GM21529 (cell line): ENCODE results near the gene PIK3AP1.

ENCODE experiments used
- ATAC-seq: cut with Tn5 transposase; IDR thresholded peaks from one replicate; pipeline ENCODE4 v1.9.1; 2021; ENCODE audit not compliant: unreplicated experiment

Gene PIK3AP1

GRCh38 chr10:96724621-96725020 lies 4.3 kb upstream of the PIK3AP1 start:
- ATAC-seq = no peak

GRCh38 chr10:96721207-96721572 lies 876 bp upstream of the PIK3AP1 start:
- no peak for ATAC-seq

GRCh38 chr10:96719850-96720421 lies 378 bp downstream of the PIK3AP1 start:
- ATAC-seq = peak; percentile 53

GRCh38 chr10:96719200-96719599 lies 1.1 kb downstream of the PIK3AP1 start:
- ATAC-seq = no peak

GRCh38 chr10:96718304-96718990 lies 1.9 kb downstream of the PIK3AP1 start:
- no peak for ATAC-seq

- no peak for ATAC-seq
Measured at GRCh38 chr10:96716390-96716789, 3.9 kb downstream of the PIK3AP1 start.

- no peak for ATAC-seq
Measured at GRCh38 chr10:96714746-96715255, 5.5 kb downstream of the PIK3AP1 start.

- ATAC-seq = no peak
Measured at GRCh38 chr10:96714031-96714590, 6.2 kb downstream of the PIK3AP1 start.

- no peak for ATAC-seq
Measured at GRCh38 chr10:96712662-96713271, 7.5 kb downstream of the PIK3AP1 start.

GRCh38 chr10:96711048-96711728 lies 9.1 kb downstream of the PIK3AP1 start:
- no peak for ATAC-seq

GRCh38 chr10:96709525-96709924 lies 10.8 kb downstream of the PIK3AP1 start:
- ATAC-seq = no peak

GRCh38 chr10:96708996-96709395 lies 11.3 kb downstream of the PIK3AP1 start:
- no peak for ATAC-seq

- ATAC-seq = no peak
Measured at GRCh38 chr10:96708456-96708855, 11.9 kb downstream of the PIK3AP1 start.

GRCh38 chr10:96706331-96706853 lies 13.9 kb downstream of the PIK3AP1 start:
- peak; percentile 47 for ATAC-seq

GRCh38 chr10:96705134-96705533 lies 15.2 kb downstream of the PIK3AP1 start:
- no peak for ATAC-seq

GRCh38 chr10:96704563-96704962 lies 15.8 kb downstream of the PIK3AP1 start:
- no peak for ATAC-seq

- no peak for ATAC-seq
Measured at GRCh38 chr10:96703358-96703757, 17.0 kb downstream of the PIK3AP1 start.

- no peak for ATAC-seq
Measured at GRCh38 chr10:96701265-96701664, 19.0 kb downstream of the PIK3AP1 start.

- peak; percentile 71 for ATAC-seq
Measured at GRCh38 chr10:96700374-96701099, 19.8 kb downstream of the PIK3AP1 start.

GRCh38 chr10:96699613-96700012 lies 20.7 kb downstream of the PIK3AP1 start:
- ATAC-seq = no peak
